H1 (cell line): ENCODE data around the gene EPHA6. TPM values are rescaled to one million over a fixed set of nuclear protein-coding genes. Genes with fewer than 3 reads are reported as not detected.

Source experiments
- CTCF ChIA-PET: fragments of 300-600 bp; sonication (Branson Sonifier 250); formaldehyde crosslinking; loops from one replicate; lab custom pipeline; 2021; ENCODE audit not compliant: partially characterized antibody; lab: Charles Lee
- POLR2A ChIA-PET: fragments of 300-600 bp; sonication (Branson Sonifier 250); formaldehyde crosslinking; loops from one replicate; lab custom pipeline; 2021; ENCODE audit warnings: inconsistent platforms; ENCODE audit not compliant: partially characterized antibody; lab: Charles Lee
- DNase-seq, 2 experiments: peaks; one replicate each; pipeline versions ENCODE4 v3.0.0 to v3.0.0-alpha.2; 2010 to 2022; ENCODE audit warnings: low spot score in 2 of 2, low read depth in 1 of 2, mixed read lengths in 1 of 2
- FAIRE-seq: peaks from 2 replicates; lab custom pipeline; 2011; peaks lifted over from hg19 to GRCh38; lab: Jason Lieb, UNC
- H2AFZ ChIP-seq: 2 replicates; pipeline ENCODE4 v1.8.1; 2012; ENCODE audit warnings: low read length, inconsistent platforms
- H2AK5ac ChIP-seq: 2 replicates; pipeline ENCODE4 v1.6.1; 2013; ENCODE audit warnings: low read depth, low read length
- H2BK120ac ChIP-seq: replicated peaks from 2 replicates; pipeline ENCODE3; 2013; ENCODE audit warnings: low read depth, low read length, inconsistent platforms
- H2BK12ac ChIP-seq: 2 replicates; pipeline ENCODE4 v1.6.1; 2013; ENCODE audit warnings: low read depth, low read length
- H2BK15ac ChIP-seq: 2 replicates; pipeline ENCODE4 v1.6.1; 2013; ENCODE audit warnings: low read length
- H2BK20ac ChIP-seq: 2 replicates; pipeline ENCODE4 v1.6.1; 2013; ENCODE audit warnings: low read length
- H2BK5ac ChIP-seq: 2 replicates; pipeline ENCODE4 v1.6.1; 2013; ENCODE audit warnings: low read depth, low read length
- H3K14ac ChIP-seq: 2 replicates; pipeline ENCODE4 v1.6.1; 2013; ENCODE audit warnings: inconsistent platforms; ENCODE audit not compliant: insufficient read length
- H3K18ac ChIP-seq: 2 replicates; pipeline ENCODE4 v1.6.1; 2013; ENCODE audit warnings: low read length; ENCODE audit errors: extremely low read depth
- H3K23ac ChIP-seq: 2 replicates; pipeline ENCODE4 v1.6.1; 2013; ENCODE audit warnings: inconsistent platforms; ENCODE audit not compliant: insufficient read length
- H3K23me2 ChIP-seq: 2 replicates; pipeline ENCODE4 v1.6.1; 2013; ENCODE audit warnings: low read depth, low read length
- H3K27ac ChIP-seq: 2 replicates; pipeline ENCODE4 v1.6.1; 2011; ENCODE audit warnings: low read depth, low read length, inconsistent platforms
- H3K27me3 ChIP-seq, 4 experiments: replicated peaks in 1 of 4; 1 replicate in 1 of 4; 2 replicates in 3 of 4; pipeline versions ENCODE4 v1.6.1 to v1.8.1; 2011 to 2013; ENCODE audit warnings: low read length in 3 of 4, mild to moderate bottlenecking in 3 of 4, inconsistent platforms in 2 of 4, mixed read lengths in 2 of 4, moderate library complexity in 1 of 4; ENCODE audit not compliant: control insufficient read depth in 3 of 4, insufficient read depth in 3 of 4; ENCODE audit errors: extremely low read depth in 1 of 4
- H3K36me3 ChIP-seq, 4 experiments: 2 replicates each; pipeline versions ENCODE4 v1.6.1 to v1.8.1; 2011 to 2013; ENCODE audit warnings: mild to moderate bottlenecking in 4 of 4, low read length in 3 of 4, moderate library complexity in 2 of 4, control low read depth in 1 of 4, inconsistent platforms in 1 of 4; ENCODE audit not compliant: insufficient read depth in 4 of 4, control insufficient read depth in 2 of 4
- H3K4ac ChIP-seq: replicated peaks from 2 replicates; pipeline ENCODE3; 2013; ENCODE audit warnings: low read length, low read depth, mixed read lengths, inconsistent platforms; ENCODE audit not compliant: insufficient read length
- H3K4me1 ChIP-seq, 4 experiments: replicated peaks in 1 of 4; 1 replicate in 1 of 4; 2 replicates in 3 of 4; pipeline versions ENCODE4 v1.6.1 to v1.8.1; 2011 to 2013; ENCODE audit warnings: low read length in 3 of 4, inconsistent platforms in 2 of 4, mixed read lengths in 1 of 4; ENCODE audit not compliant: insufficient read depth in 4 of 4, control insufficient read depth in 3 of 4
- H3K4me2 ChIP-seq, 2 experiments: 2 replicates each; pipeline versions ENCODE4 v1.6.1 to v1.8.1; 2011 to 2013; ENCODE audit warnings: low read depth in 2 of 2, low read length in 2 of 2, control low read depth in 1 of 2, inconsistent platforms in 1 of 2, mild to moderate bottlenecking in 1 of 2; ENCODE audit not compliant: insufficient read depth in 1 of 2
- H3K4me3 ChIP-seq, 4 experiments: fragments of 200-600, 300-600 bp in 1 of 4; sonication (generic), shearing (Covaris generic), sonication (Bioruptor Twin) in 1 of 4; 2 replicates each; pipeline versions ENCODE4 v1.5.1 to v1.8.1; 2011 to 2016; ENCODE audit warnings: low read length in 4 of 4, low read depth in 3 of 4, control low read depth in 2 of 4, inconsistent platforms in 2 of 4, mild to moderate bottlenecking in 2 of 4, mixed read lengths in 1 of 4, moderate library complexity in 1 of 4; ENCODE audit not compliant: insufficient read depth in 2 of 4; ENCODE audit errors: extremely low read depth in 1 of 4
- H3K56ac ChIP-seq: replicated peaks from 2 replicates; pipeline ENCODE3; 2013; ENCODE audit warnings: low read depth, mild to moderate bottlenecking, mixed read lengths, low read length, inconsistent platforms; ENCODE audit not compliant: insufficient read length
- H3K79me1 ChIP-seq: 2 replicates; pipeline ENCODE4 v1.6.1; 2013; ENCODE audit warnings: low read depth, low read length, control low read depth
- H3K79me2 ChIP-seq, 2 experiments: 2 replicates each; pipeline versions ENCODE4 v1.6.1 to v1.8.1; 2012 to 2013; ENCODE audit warnings: low read length in 2 of 2, mild to moderate bottlenecking in 2 of 2, inconsistent platforms in 1 of 2; ENCODE audit not compliant: insufficient read depth in 2 of 2, control insufficient read depth in 1 of 2
- H3K9ac ChIP-seq, 4 experiments: replicated peaks in 1 of 4; 1 replicate in 1 of 4; 2 replicates in 3 of 4; pipeline versions ENCODE4 v1.6.1 to v1.8.1; 2011 to 2013; ENCODE audit warnings: low read depth in 3 of 4, low read length in 3 of 4, control low read depth in 2 of 4, mild to moderate bottlenecking in 2 of 4, moderate library complexity in 2 of 4, inconsistent platforms in 1 of 4; ENCODE audit errors: extremely low read depth in 1 of 4
- H3K9me3 ChIP-seq, 2 experiments: 2 replicates each; pipeline versions ENCODE4 v1.6.1 to v1.8.1; 2012 to 2013; ENCODE audit warnings: mild to moderate bottlenecking in 2 of 2, moderate library complexity in 2 of 2, control low read depth in 1 of 2, inconsistent platforms in 1 of 2, low read depth in 1 of 2, low read length in 1 of 2, mixed read lengths in 1 of 2; ENCODE audit not compliant: insufficient read depth in 2 of 2
- H4K20me1 ChIP-seq, 2 experiments: replicated peaks in 1 of 2; 2 replicates each; pipeline versions ENCODE3 to v1.8.1; 2011 to 2013; ENCODE audit warnings: inconsistent platforms in 2 of 2, low read length in 2 of 2, mild to moderate bottlenecking in 1 of 2; ENCODE audit not compliant: insufficient read depth in 2 of 2, control insufficient read depth in 1 of 2
- H4K5ac ChIP-seq: 2 replicates; pipeline ENCODE4 v1.6.1; 2013; ENCODE audit warnings: low read length, low read depth, mixed read lengths, inconsistent platforms; ENCODE audit not compliant: insufficient read length
- H4K8ac ChIP-seq: 2 replicates; pipeline ENCODE4 v1.8.0; 2013; ENCODE audit warnings: mild to moderate bottlenecking, moderate library complexity, low read length, inconsistent platforms; ENCODE audit not compliant: insufficient read depth; ENCODE audit errors: extremely low read depth
- H4K91ac ChIP-seq: replicated peaks from 2 replicates; pipeline ENCODE3; 2013; ENCODE audit warnings: low read length, mixed read lengths, inconsistent platforms; ENCODE audit not compliant: insufficient read length
- BRCA1 ChIP-seq: IDR thresholded peaks from 2 replicates; pipeline ENCODE4 v1.6.1; 2012; ENCODE audit warnings: low read depth, low read length, improper control_type of control experiment
- CBX8 ChIP-seq: fragments of 300-800, 300-1000 bp; sonication (generic); IDR thresholded peaks from 2 replicates; pipeline ENCODE4 v1.7.1; 2016; ENCODE audit warnings: low read depth, low read length, borderline replicate concordance
- KDM4A ChIP-seq: IDR thresholded peaks from one replicate; pipeline ENCODE4 v1.7.1; 2012; ENCODE audit warnings: low read depth, mild to moderate bottlenecking, moderate library complexity, low read length, inconsistent platforms; ENCODE audit not compliant: severe bottlenecking
- MAFK ChIP-seq: IDR thresholded peaks from 2 replicates; pipeline ENCODE4 v1.6.1; 2012; ENCODE audit warnings: low read depth, mild to moderate bottlenecking, improper control_type of control experiment, low read length
- MAX ChIP-seq: IDR thresholded peaks from 2 replicates; pipeline ENCODE4 v1.6.1; 2012; ENCODE audit warnings: inconsistent platforms
- NRF1 ChIP-seq: IDR thresholded peaks from 2 replicates; pipeline ENCODE4 v1.6.1; 2011; ENCODE audit warnings: mild to moderate bottlenecking, low read depth, low read length, improper control_type of control experiment
- POLR2AphosphoS5 ChIP-seq: IDR thresholded peaks from 2 replicates; pipeline ENCODE4 v1.6.1; 2011; ENCODE audit warnings: low read depth, low read length
- TCF12 ChIP-seq: IDR thresholded peaks from 2 replicates; pipeline ENCODE4 v1.6.1; 2011; ENCODE audit warnings: low read depth, mild to moderate bottlenecking, low read length
- YY1 ChIP-seq: IDR thresholded peaks from 2 replicates; pipeline ENCODE4 v1.6.1; 2011; ENCODE audit warnings: low read depth, mild to moderate bottlenecking, low read length
- polyA plus RNA-seq, 7 experiments: library from polyadenylated mRNA; depleted of rRNA in 3 of 7; stranded (reverse) in 5 of 7; unstranded in 2 of 7; fragments of >200 nt in 5 of 7; fragments of 200-250 nt in 2 of 7; gene quantifications; 1 replicate in 5 of 7; 2 replicates in 1 of 7; 4 replicates in 1 of 7; pipeline versions ENCODE4 v1.2.1 to v1.2.3, GENCODE V29; 2011 to 2013; ENCODE audit warnings: missing spikeins in 2 of 7, mixed read lengths in 2 of 7
- total RNA-seq: library from RNA; stranded (reverse); fragmentation: NEBNext Ultra II Directional; extraction: Animal tissue kit (Norgen Biotek cat#: 25700); gene quantifications from 2 replicates; pipeline ENCODE4 v1.2.1, GENCODE V29; 2021

Gene EPHA6
- total and polyA plus RNA-seq, 2 of the 8 experiments (the other 6 are each of a cell fraction or from before 2014, with no cell fraction given): 0.83 to 3.2 TPM

DNA sequence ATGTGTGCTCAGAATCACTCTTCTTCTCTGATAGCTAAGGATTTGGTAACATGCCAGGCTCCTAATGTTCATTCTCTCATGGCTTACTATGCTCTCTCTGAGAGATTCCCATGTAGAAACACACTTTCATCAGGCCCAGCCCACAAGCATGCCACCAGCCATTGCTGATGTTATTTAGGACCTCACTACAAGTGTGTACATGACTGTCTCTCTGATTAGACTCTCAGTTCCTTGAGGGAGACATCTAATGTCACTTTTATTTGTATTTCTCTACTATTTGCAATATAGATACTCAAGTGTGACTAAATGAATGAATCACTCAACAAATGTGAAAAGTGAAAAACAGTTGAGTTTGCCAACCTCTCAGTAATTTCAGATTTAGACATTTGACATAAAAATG, 865.8 kb downstream of the EPHA6 start:
- Histone ChIP-seq H2BK5ac (no peak overlapping the region), H3K4ac (no peak overlapping the region), H3K23ac (no peak overlapping the region), H3K79me1 (no peaks in the 10 kb centered on the region), H3K79me2 (no peaks in the 10 kb centered on the region), H3K27ac (no peak overlapping the region), H4K20me1 (no peaks in the 10 kb centered on the region), H4K91ac (no peak overlapping the region), H3K36me3 (no peaks in the 10 kb centered on the region), H2AFZ (no peak overlapping the region), H3K14ac (no peak overlapping the region), H3K4me1 (no peaks in the 10 kb centered on the region; a peak in 1 of 7 replicates), H2AK5ac (no peak overlapping the region), H3K18ac (no peak overlapping the region), H4K8ac (no peak overlapping the region), H3K9me3 (no peaks in the 10 kb centered on the region), H3K56ac (no peak overlapping the region), H2BK120ac (no peak overlapping the region), H3K27me3 (no peaks in the 10 kb centered on the region), H3K4me2 (no peak overlapping the region), H2BK12ac (no peak overlapping the region), H3K4me3 (no peak overlapping the region), H3K23me2 (no peaks in the 10 kb centered on the region), H2BK15ac (no peak overlapping the region), H3K9ac (no peak overlapping the region), H4K5ac (no peak overlapping the region), H2BK20ac (no peak overlapping the region)
- no peak for TF ChIP-seq YY1
- TF ChIP-seq NRF1: no peak
- TF ChIP-seq MAX: no peak
- TF ChIP-seq MAFK: no peak
- no peak for TF ChIP-seq POLR2AphosphoS5
- TF ChIP-seq CBX8: no peak
- no peak for TF ChIP-seq TCF12
- no peak for TF ChIP-seq KDM4A
- TF ChIP-seq BRCA1: no peak
- ChIA-PET CTCF (interaction anchor here (1.1 kb wide), 1 partner anchor 9 kb away, joined by 5 read pairs; no protein-coding TSS in a partner anchor), POLR2A (no interaction called here)
- no peak for FAIRE-seq
- DNase-seq: no peak
